ENCODE results near the gene LRBA.

LRBA gene

GRCh38 chr4:150949342-150949741 lies 65.7 kb downstream of the LRBA start:
- Histone ChIP-seq H3K4me2 (ENCODE audit: low read length) (no peak overlapping the region), H3K79me2 (ENCODE audit: control insufficient read depth, low read length) (peaks cover 75% of the 10 kb centered on the region), H3F3A (ENCODE audit: control insufficient read depth, insufficient read depth) (no peaks in the 10 kb centered on the region), H3K9me2 (replicated peaks; ENCODE audit: control insufficient read depth, low read length) (no peaks in the 10 kb centered on the region), H4K20me1 (ENCODE audit: control insufficient read depth, insufficient read depth, low read depth, low read length) (no peaks in the 10 kb centered on the region), H3K4me1 (ENCODE audit: control insufficient read depth, low read length) (peaks cover 18% of the 10 kb centered on the region), H3K27me3 (ENCODE audit: control insufficient read depth, low read length) (no peaks in the 10 kb centered on the region), H3K4me3 (ENCODE audit: low read length) (no peak overlapping the region), H3K27ac (ENCODE audit: low read depth, low read length) (no peak overlapping the region), H3K9me3 (ENCODE audit: control insufficient read depth, insufficient read depth, low read length) (no peaks in the 10 kb centered on the region), H3K36me3 (ENCODE audit: control insufficient read depth, low read length) (no peaks in the 10 kb centered on the region)
- TF ChIP-seq CTCF (IDR thresholded peaks at IDR 0.05; ENCODE audit: low read depth, low read length, poor library complexity, severe bottlenecking) (no peak), EZH2phosphoT487 (IDR thresholded peaks at IDR 0.05; ENCODE audit: borderline replicate concordance, low read length) (no peak)

GRCh38 chr4:150948710-150949109 lies 66.4 kb downstream of the LRBA start:
- Histone ChIP-seq H3K27ac (ENCODE audit: low read depth, low read length) (no peak overlapping the region), H3K4me2 (ENCODE audit: low read length) (no peak overlapping the region), H3F3A (ENCODE audit: control insufficient read depth, insufficient read depth) (no peaks in the 10 kb centered on the region), H3K9me3 (ENCODE audit: control insufficient read depth, insufficient read depth, low read length) (no peaks in the 10 kb centered on the region), H4K20me1 (ENCODE audit: control insufficient read depth, insufficient read depth, low read depth, low read length) (no peaks in the 10 kb centered on the region), H3K36me3 (ENCODE audit: control insufficient read depth, low read length) (no peaks in the 10 kb centered on the region), H3K4me1 (ENCODE audit: control insufficient read depth, low read length) (peaks cover 18% of the 10 kb centered on the region), H3K9me2 (replicated peaks; ENCODE audit: control insufficient read depth, low read length) (no peaks in the 10 kb centered on the region), H3K4me3 (ENCODE audit: low read length) (no peak overlapping the region), H3K79me2 (ENCODE audit: control insufficient read depth, low read length) (peaks cover 77% of the 10 kb centered on the region), H3K27me3 (ENCODE audit: control insufficient read depth, low read length) (no peaks in the 10 kb centered on the region)
- no peak for TF ChIP-seq EZH2phosphoT487 (IDR thresholded peaks at IDR 0.05; ENCODE audit: borderline replicate concordance, low read length)
- TF ChIP-seq CTCF (IDR thresholded peaks at IDR 0.05; ENCODE audit: low read depth, low read length, poor library complexity, severe bottlenecking), result no peak

- no peaks in the 10 kb centered on the region for H3K27me3 ChIP-seq (ENCODE audit: control insufficient read depth, low read length)
- TF ChIP-seq CTCF (IDR thresholded peaks at IDR 0.05; ENCODE audit: low read depth, low read length, poor library complexity, severe bottlenecking) (no peak), EZH2phosphoT487 (IDR thresholded peaks at IDR 0.05; ENCODE audit: borderline replicate concordance, low read length) (no peak)
- H3K4me2 ChIP-seq (ENCODE audit: low read length), result no peak overlapping the region
- peaks cover 18% of the 10 kb centered on the region for H3K4me1 ChIP-seq (ENCODE audit: control insufficient read depth, low read length)
- H3F3A ChIP-seq (ENCODE audit: control insufficient read depth, insufficient read depth), result no peaks in the 10 kb centered on the region
- no peak overlapping the region for H3K4me3 ChIP-seq (ENCODE audit: low read length)
- H3K9me3 ChIP-seq (ENCODE audit: control insufficient read depth, insufficient read depth, low read length), result no peaks in the 10 kb centered on the region
- no peaks in the 10 kb centered on the region for H4K20me1 ChIP-seq (ENCODE audit: control insufficient read depth, insufficient read depth, low read depth, low read length)
- H3K9me2 ChIP-seq (replicated peaks; ENCODE audit: control insufficient read depth, low read length), result no peaks in the 10 kb centered on the region
- H3K79me2 ChIP-seq (ENCODE audit: control insufficient read depth, low read length), result peaks cover 83% of the 10 kb centered on the region
- no peak overlapping the region for H3K27ac ChIP-seq (ENCODE audit: low read depth, low read length)
- H3K36me3 ChIP-seq (ENCODE audit: control insufficient read depth, low read length), result no peaks in the 10 kb centered on the region
Observed at GRCh38 chr4:150948074-150948473, 67.0 kb downstream of the LRBA start.

- Histone ChIP-seq H3K27me3 (ENCODE audit: control insufficient read depth, low read length) (no peaks in the 10 kb centered on the region), H3K9me2 (replicated peaks; ENCODE audit: control insufficient read depth, low read length) (no peaks in the 10 kb centered on the region), H3K4me1 (ENCODE audit: control insufficient read depth, low read length) (peaks cover under 1% of the 10 kb centered on the region), H3K9me3 (ENCODE audit: control insufficient read depth, insufficient read depth, low read length) (no peaks in the 10 kb centered on the region), H3K79me2 (ENCODE audit: control insufficient read depth, low read length) (peaks cover 67% of the 10 kb centered on the region), H3K4me2 (ENCODE audit: low read length) (no peak overlapping the region), H3K4me3 (ENCODE audit: low read length) (no peak overlapping the region), H3K36me3 (ENCODE audit: control insufficient read depth, low read length) (no peaks in the 10 kb centered on the region), H3K27ac (ENCODE audit: low read depth, low read length) (no peak overlapping the region), H3F3A (ENCODE audit: control insufficient read depth, insufficient read depth) (no peaks in the 10 kb centered on the region), H4K20me1 (ENCODE audit: control insufficient read depth, insufficient read depth, low read depth, low read length) (no peaks in the 10 kb centered on the region)
- TF ChIP-seq EZH2phosphoT487 (IDR thresholded peaks at IDR 0.05; ENCODE audit: borderline replicate concordance, low read length) (no peak), CTCF (IDR thresholded peaks at IDR 0.05; ENCODE audit: low read depth, low read length, poor library complexity, severe bottlenecking) (no peak)
Observed at GRCh38 chr4:150944660-150945059, 70.4 kb downstream of the LRBA start.
